GM19395 (cell line): ENCODE results near the gene PNMA6E.

ENCODE experiments used
- ATAC-seq: cut with Tn5 transposase; IDR thresholded peaks from one replicate; pipeline ENCODE4 v1.9.1; 2021; ENCODE audit warnings: mild to moderate bottlenecking, moderate library complexity; ENCODE audit not compliant: unreplicated experiment

The PNMA6E gene

GRCh38 chrX:153365670-153366069 is 35.5 kb downstream of the PNMA6E start:
- no peak for ATAC-seq

DNA sequence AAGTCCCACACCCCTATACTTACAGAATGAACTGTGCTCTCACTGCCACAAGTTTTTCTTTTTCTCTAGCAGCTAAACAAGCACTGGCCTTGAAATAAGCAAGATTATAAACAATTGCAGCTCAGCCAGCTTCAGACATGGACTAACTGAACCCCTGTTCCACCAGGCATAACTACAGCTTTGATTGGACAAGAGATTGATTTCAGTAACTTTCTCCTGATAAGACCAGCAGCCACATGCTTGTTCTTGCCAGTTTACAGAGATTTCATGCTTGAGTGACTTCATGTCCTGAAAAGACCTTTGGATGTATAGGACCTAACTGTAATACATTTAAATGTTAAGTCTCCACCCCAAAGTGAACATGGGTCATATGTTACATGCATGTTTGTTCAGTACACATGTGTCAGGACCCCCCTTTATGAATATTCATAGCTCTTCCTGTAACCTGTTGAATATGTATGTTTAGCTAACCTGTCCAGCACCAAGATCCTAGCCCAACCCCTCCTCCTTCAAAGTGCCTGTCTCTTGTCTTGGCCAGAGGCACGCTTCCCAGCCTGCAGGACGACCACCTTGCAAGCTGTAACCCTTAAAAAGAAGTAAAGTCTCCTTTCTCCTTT is 39.3 kb downstream of the PNMA6E start:
- ATAC-seq: no peak

- no peak for ATAC-seq
Observed at GRCh38 chrX:153357877-153358276, 43.3 kb downstream of the PNMA6E start.

DNA sequence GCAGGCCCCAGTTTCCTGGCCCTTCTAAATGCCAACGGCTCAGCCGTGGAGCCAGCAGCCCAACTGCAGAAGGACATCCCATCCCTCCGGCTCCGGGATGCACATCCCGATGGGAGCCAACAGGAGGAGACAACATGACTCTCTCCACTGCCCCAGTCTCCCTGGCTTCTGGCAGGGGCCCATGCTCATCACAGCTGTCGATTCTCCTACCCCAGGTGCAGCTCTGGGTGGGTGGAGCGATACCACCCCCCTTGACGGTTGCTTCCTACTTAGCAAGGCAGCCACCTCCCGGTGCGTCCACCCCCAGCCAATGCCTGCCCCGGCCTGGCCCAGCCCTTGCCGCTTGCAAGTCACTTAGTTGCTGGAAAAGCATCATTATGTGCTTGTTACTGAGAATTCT is 47.7 kb downstream of the PNMA6E start:
- no peak for ATAC-seq

DNA sequence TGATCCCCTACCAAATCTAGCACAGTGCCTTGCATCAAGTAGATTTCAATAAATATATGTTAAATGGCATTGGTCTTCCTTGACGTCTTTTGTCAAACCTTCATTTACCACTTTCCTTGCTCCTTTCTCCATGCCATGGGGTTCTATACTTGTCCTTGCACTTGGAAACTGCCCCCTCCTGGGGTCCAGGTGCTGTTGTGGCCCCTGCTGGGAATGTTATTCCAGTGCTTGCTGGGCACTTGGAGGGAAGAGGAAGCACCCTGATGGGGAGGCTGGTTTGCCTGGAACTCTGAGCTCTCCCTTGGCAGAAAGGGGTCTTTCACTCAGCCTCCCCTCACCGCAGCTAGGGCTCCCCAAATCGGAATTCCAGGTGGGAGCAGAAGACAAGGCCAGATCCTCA is 48.3 kb downstream of the PNMA6E start:
- no peak for ATAC-seq

DNA sequence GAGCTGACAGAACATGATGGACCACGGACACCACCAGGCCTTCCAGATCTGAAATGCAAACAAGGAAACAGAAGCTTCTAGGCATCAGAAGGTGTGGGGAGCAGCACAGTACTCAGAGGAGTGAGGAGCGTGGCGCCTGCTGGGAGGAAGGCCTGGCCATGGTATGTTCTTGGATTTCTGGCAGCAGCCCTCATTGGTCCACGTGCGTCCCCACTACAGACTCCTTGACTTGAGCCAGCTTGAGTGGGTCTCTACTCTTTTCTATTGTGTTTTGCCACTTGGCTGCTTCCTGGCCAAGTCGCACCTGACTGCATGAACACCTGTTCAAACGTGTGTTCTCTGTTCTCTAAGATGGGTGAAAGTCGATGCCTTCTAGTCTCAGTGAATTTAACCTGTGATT is 49.2 kb downstream of the PNMA6E start:
- ATAC-seq: no peak

- no peak for ATAC-seq
Observed at GRCh38 chrX:153349952-153350351, 51.2 kb downstream of the PNMA6E start.

GRCh38 chrX:153348421-153348820 is 52.7 kb downstream of the PNMA6E start:
- ATAC-seq: no peak

GRCh38 chrX:153347530-153347929 is 53.6 kb downstream of the PNMA6E start:
- no peak for ATAC-seq
